GM13977 (cell line): Measurements from ENCODE around the gene AXDND1.
"Not testable (repeated sequence)": the region's sequence is repeated elsewhere in the genome, so short reads cannot be mapped to it uniquely, and the experiment has no call there.

Source experiments
- DNase-seq: peaks from one replicate; pipeline ENCODE4 v3.0.0; 2012; ENCODE audit warnings: low spot score
- in situ Hi-C: fragments of 300-500 bp; cut with MboI; formaldehyde crosslinking; loops from one replicate; pipeline ENCODE4 v1.12.0; 2022; ENCODE audit warnings: low sequenced_read_pairs, low pct_unique_long_range_greater_than_20kb, mixed read lengths, inconsistent platforms; ENCODE audit not compliant: unreplicated experiment
- TF ChIP-seq, protein P1 (sequence below): IDR thresholded peaks from 2 replicates; pipeline ENCODE4 v1.5.1; 2012; ENCODE audit warnings: mild to moderate bottlenecking, control low read depth; ENCODE audit not compliant: insufficient read depth; ENCODE audit errors: extremely low read depth, missing control alignments

AXDND1 gene

GRCh38 chr1:179448437-179449149 lies 82.8 kb downstream of the AXDND1 start:
- TF ChIP-seq, protein P1, sequence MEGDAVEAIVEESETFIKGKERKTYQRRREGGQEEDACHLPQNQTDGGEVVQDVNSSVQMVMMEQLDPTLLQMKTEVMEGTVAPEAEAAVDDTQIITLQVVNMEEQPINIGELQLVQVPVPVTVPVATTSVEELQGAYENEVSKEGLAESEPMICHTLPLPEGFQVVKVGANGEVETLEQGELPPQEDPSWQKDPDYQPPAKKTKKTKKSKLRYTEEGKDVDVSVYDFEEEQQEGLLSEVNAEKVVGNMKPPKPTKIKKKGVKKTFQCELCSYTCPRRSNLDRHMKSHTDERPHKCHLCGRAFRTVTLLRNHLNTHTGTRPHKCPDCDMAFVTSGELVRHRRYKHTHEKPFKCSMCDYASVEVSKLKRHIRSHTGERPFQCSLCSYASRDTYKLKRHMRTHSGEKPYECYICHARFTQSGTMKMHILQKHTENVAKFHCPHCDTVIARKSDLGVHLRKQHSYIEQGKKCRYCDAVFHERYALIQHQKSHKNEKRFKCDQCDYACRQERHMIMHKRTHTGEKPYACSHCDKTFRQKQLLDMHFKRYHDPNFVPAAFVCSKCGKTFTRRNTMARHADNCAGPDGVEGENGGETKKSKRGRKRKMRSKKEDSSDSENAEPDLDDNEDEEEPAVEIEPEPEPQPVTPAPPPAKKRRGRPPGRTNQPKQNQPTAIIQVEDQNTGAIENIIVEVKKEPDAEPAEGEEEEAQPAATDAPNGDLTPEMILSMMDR: no peak
- in situ Hi-C loops: no loop called here
- DNase-seq: no peak

- DNase-seq, in situ Hi-C loops: not testable (repeated sequence)
Measured at GRCh38 chr1:179459606-179460206, 93.9 kb downstream of the AXDND1 start.

- in situ Hi-C loops, DNase-seq: not testable (repeated sequence)
Measured at GRCh38 chr1:179465661-179466060, 99.9 kb downstream of the AXDND1 start.

DNA sequence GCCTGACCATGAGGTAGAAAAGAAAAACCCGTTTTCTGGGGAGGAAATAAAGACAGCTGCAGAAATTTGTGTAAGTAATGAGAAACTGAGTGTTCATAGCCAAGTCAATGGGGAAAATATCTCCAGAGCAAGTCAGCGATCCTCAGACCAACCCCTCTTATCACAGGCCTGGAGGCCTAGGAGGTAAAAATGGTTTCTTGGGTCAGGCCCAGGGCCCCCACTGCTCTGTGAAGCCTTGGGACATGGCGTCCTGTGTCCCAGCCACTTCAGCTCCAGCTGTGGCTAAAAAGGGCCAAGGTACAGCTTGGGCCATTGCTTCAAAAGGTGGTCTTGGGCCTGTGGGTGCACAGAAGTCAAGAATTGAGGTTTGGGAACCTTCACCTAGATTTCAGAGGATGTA lies 108.9 kb downstream of the AXDND1 start:
- TF ChIP-seq, protein P1: no peak
- in situ Hi-C loops: no loop called here
- DNase-seq: no peak

DNA sequence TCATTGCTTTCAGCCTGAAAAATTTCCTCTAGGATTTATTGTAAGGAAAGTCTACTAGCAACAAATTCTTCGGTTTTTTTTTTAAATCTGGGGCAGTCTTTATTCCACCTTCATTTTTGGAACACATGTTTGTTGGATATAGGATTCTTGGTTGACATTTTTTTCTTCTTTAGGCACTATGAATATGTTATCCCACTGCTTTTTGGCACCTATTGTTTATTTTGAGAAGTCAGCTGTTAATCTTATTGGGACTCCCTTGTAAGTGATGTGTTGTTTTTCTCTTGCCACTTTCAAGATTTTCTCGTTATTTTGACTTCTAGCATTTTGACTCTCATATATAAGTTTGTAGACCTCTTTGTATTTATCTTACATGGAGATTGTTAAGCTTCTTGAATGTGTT lies 110.7 kb downstream of the AXDND1 start:
- in situ Hi-C loops: no loop called here
- TF ChIP-seq, protein P1: no peak
- DNase-seq: no peak

DNA sequence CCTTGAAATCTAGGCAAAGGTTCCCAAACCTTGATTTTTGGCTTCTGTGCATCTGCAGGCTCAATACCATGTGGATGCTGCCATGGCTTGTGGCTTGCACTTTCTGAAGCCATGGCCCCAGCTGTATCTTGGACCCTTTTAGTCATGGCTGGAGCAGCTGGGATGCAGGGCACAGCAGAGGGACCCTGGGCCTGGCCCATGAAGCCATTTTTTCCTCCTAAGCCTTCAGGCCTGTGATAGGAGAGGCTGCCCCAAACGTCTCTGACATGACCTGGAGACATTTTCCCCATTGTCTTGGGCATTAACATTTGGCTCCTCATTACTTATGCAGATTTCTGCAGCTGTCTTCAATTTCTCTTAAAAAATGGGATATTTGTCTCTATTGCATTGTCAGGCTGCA lies 112.6 kb downstream of the AXDND1 start:
- TF ChIP-seq, protein P1: no peak
- no peak for DNase-seq
- in situ Hi-C loops: no loop called here

GRCh38 chr1:179490611-179491010 lies 124.8 kb downstream of the AXDND1 start:
- in situ Hi-C loops: no loop called here
- no peak for DNase-seq
- TF ChIP-seq, protein P1: no peak
